Right atrium auricular region (tissue), 2 donors: ENCODE results near the gene EPB41. TPM values are rescaled to one million over a fixed set of nuclear protein-coding genes. Genes with fewer than 3 reads are reported as not detected.
"Not testable (repeated sequence)": the region's sequence is repeated elsewhere in the genome, so short reads cannot be mapped to it uniquely, and the experiment has no call there.

Source experiments
- DNase-seq: peaks from one replicate; pipeline ENCODE4 v3.0.0-alpha.2; 2019; ENCODE audit warnings: low spot score
- H3K27ac ChIP-seq, 2 donors: fragments of 200-600 bp; sonication (generic); 1 replicate in 1 of 2; 2 replicates in 1 of 2; pipeline ENCODE4 v1.5.1; 2016 to 2019
- H3K27me3 ChIP-seq, 2 donors: fragments of 200-600 bp; sonication (generic); one replicate each; pipeline versions ENCODE4 v1.5.1 to v1.6.0; 2017 to 2019
- H3K36me3 ChIP-seq: fragments of 200-600 bp; sonication (generic); one replicate; pipeline ENCODE4 v1.5.1; 2016
- H3K4me1 ChIP-seq, 2 donors: fragments of 200-600 bp; sonication (generic); one replicate each; pipeline versions ENCODE4 v1.5.1 to v1.6.0; 2017 to 2019
- H3K4me3 ChIP-seq, 2 donors: fragments of 200-600 bp; sonication (generic); 1 replicate in 1 of 2; 2 replicates in 1 of 2; pipeline ENCODE4 v1.5.1; 2017 to 2019; ENCODE audit warnings: mild to moderate bottlenecking in 1 of 2, moderate library complexity in 1 of 2
- H3K9me3 ChIP-seq, 2 donors: fragments of 200-600 bp; sonication (generic); one replicate each; pipeline ENCODE4 v1.5.1; 2019
- total RNA-seq, 2 donors: library from RNA; depleted of rRNA; stranded (reverse); fragments of >200 nt; gene quantifications; one replicate each; pipeline ENCODE4 v1.1.0, GENCODE V29; 2016
- TF ChIP-seq, protein P1 (sequence below), 2 donors: fragments of 200-600 bp; sonication (generic); IDR thresholded peaks; one replicate each; pipeline ENCODE4 v1.5.1; 2019; ENCODE audit warnings: antibody characterized with exemption in 2 of 2

Gene EPB41
- total RNA-seq, 2 donors from 2014 or later = 19.1 to 25.4 TPM

DNA sequence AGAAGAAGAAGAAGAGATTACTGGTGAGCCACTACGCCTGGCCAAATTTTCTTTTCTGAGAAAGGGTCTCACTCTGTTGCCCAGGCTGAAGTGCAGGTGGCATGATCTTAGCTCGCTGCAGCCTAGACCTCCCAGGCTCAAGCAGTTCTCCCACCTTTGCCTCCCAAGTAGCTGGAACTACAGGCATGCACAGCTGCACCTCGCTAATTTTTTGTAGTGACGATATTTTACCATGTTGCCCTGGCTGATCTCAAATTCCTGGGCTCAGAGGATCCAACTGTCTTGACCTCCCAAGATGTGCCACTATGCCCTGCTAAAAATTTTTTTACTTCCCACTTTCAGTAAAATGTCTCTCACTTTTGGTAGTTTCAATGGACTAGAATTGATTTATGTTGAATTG lies 184.9 kb downstream of the EPB41 start:
- Histone ChIP-seq H3K4me3 (no peak overlapping the region), H3K27ac (no peak overlapping the region), H3K9me3 (no peaks in the 10 kb centered on the region), H3K36me3 (no peaks in the 10 kb centered on the region), H3K27me3 (no peaks in the 10 kb centered on the region), H3K4me1 (no peaks in the 10 kb centered on the region)
- TF ChIP-seq, protein P1, sequence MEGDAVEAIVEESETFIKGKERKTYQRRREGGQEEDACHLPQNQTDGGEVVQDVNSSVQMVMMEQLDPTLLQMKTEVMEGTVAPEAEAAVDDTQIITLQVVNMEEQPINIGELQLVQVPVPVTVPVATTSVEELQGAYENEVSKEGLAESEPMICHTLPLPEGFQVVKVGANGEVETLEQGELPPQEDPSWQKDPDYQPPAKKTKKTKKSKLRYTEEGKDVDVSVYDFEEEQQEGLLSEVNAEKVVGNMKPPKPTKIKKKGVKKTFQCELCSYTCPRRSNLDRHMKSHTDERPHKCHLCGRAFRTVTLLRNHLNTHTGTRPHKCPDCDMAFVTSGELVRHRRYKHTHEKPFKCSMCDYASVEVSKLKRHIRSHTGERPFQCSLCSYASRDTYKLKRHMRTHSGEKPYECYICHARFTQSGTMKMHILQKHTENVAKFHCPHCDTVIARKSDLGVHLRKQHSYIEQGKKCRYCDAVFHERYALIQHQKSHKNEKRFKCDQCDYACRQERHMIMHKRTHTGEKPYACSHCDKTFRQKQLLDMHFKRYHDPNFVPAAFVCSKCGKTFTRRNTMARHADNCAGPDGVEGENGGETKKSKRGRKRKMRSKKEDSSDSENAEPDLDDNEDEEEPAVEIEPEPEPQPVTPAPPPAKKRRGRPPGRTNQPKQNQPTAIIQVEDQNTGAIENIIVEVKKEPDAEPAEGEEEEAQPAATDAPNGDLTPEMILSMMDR (IDR thresholded peaks at IDR 0.05) = no peak
- DNase-seq = no peak

DNA sequence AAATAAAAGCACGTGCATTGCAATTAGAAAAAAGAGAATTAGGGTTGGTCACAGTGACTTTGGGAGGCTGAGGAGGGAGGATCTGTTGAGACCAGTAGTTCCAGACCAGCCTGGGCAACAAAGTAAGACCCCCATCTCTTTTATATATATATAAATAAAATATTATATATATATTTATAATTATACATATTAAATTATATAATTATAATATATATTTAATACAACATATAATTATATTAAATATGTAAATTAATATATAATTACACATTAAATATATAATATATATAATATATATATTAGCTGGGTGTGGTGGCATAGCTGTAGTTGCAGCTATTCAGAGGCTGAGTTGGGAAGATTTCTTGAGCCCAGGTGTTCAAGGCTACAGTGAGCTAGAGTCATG lies 186.1 kb downstream of the EPB41 start:
- no peaks in the 10 kb centered on the region for H3K36me3 ChIP-seq
- no peaks in the 10 kb centered on the region for H3K9me3 ChIP-seq
- no peak for DNase-seq
- H3K27ac ChIP-seq = no peak overlapping the region
- H3K27me3 ChIP-seq = no peaks in the 10 kb centered on the region
- no peaks in the 10 kb centered on the region for H3K4me1 ChIP-seq
- TF ChIP-seq, protein P1 (IDR thresholded peaks at IDR 0.05) = no peak
- no peak overlapping the region for H3K4me3 ChIP-seq

DNA sequence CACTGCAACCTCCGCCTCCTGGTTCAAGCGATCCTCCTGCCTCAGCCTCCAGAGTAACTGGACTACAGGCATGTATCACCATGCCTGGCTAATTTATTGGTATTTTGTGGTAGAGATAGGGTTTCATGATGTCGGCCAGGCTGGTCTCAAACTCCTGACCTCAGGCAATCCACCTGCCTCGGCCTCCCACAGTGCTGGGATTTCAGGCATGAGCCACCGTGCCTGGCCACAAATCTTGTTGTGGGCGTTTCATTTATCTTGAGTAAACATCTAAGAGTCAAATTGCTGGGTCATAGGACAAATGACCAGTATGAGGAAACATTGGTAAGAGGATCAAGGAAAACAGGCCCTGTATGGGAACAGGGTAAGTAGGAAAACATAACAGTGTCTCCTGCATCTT lies 191.5 kb downstream of the EPB41 start:
- Histone ChIP-seq H3K27ac (no peak overlapping the region), H3K4me3 (no peak overlapping the region), H3K9me3 (no peaks in the 10 kb centered on the region), H3K27me3 (no peaks in the 10 kb centered on the region), H3K4me1 (no peaks in the 10 kb centered on the region), H3K36me3 (peaks cover 8% of the 10 kb centered on the region)
- DNase-seq = no peak
- TF ChIP-seq, protein P1 (IDR thresholded peaks at IDR 0.05) = no peak

DNA sequence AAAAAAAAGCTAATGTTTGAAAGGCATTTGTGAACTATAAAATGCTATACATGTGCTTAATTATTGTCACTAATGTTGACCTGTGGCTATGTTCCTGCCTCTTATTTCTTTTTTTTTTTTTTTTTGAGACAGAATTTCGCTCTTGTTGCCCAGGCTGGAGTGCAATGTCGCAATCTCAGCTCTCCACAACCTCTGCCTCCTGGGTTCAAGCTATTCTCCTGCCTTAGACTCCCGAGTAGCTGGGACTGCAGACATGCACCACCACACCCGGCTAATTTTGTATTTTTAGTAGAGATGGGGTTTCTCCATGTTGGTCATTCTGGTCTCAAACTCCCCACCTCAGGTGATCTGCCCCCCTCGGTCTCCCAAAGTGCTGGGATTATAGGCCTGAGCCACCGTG lies 193.7 kb downstream of the EPB41 start:
- not testable (repeated sequence) for H3K4me1 ChIP-seq, H3K4me3 ChIP-seq, DNase-seq, H3K27me3 ChIP-seq, H3K9me3 ChIP-seq, H3K27ac ChIP-seq
- H3K36me3 ChIP-seq = peaks cover 12% of the 10 kb centered on the region

DNA sequence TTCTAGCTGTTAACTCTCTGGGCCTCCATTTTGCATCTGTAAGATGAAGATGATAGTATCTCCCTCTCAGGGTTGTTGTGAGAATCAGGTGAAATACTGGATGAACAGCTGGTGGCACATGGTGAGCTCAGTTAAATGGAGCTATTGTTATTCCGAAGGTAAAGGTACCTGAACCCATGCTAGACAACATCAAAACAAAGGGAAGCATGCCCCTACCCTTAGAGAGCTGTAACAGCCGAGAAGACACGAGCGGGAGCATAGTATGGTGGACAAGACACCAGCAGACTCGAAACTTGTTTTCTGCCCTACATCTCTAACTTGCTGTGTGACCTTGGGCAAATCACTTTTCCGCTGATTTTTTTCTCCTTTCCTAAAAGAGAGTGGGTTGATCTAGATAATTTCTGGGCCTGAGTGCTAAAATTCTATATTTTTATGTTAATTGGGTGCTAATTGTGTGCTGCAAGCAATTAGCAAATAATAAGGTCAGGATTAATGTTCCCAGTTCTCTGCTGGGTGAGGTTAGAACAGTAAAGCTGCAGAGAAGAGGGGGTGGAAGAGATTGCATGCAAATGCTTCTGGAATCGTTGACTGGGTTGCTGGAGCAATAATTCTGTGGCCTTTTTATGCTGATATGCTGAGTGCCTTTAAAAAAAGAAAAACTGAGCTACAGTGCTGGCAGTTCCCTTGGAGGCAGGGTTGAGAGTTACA lies 198.5 kb downstream of the EPB41 start:
- Histone ChIP-seq H3K4me3 (no peak overlapping the region), H3K36me3 (peaks cover 18% of the 10 kb centered on the region), H3K9me3 (no peaks in the 10 kb centered on the region), H3K4me1 (no peaks in the 10 kb centered on the region), H3K27ac (no peak overlapping the region), H3K27me3 (no peaks in the 10 kb centered on the region)
- TF ChIP-seq, protein P1 (IDR thresholded peaks at IDR 0.05) = no peak
- DNase-seq = no peak

DNA sequence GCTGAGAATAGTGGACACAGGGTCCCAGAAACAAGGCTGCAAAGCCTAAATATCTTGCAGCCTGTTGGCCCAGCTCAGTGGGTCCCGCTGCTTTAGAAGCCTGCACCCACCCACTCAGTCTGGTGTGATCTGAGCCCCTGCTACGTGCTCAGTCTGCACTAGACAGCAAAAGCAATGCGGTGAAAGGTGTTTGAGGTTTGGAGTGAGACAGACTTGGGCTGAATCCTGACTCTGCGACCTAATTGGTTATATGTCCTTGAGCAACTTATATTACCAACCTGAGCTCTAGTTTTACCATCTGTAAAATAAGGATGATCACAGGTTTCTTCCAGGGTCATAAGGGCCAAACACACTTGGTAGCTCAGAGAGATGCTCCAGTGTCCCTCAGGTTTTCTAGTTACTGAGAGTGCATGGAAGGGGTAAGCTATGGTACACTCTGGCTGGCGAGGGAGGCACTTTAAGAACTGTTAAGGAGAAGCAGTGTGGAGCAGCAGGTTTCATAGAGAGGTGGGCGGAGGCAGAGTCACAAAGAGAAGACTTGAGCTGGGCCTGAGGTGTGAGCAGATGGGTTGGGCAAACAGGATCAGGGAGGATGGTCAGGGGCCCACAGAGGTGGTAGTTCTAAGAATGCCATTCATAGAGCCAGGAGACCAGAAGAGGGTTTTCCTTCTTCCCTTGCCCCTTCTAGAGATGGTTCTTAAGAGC lies 199.2 kb downstream of the EPB41 start:
- H3K4me1 ChIP-seq = no peaks in the 10 kb centered on the region
- no peak for DNase-seq
- no peak overlapping the region for H3K27ac ChIP-seq
- TF ChIP-seq, protein P1 (IDR thresholded peaks at IDR 0.05) = no peak
- no peaks in the 10 kb centered on the region for H3K27me3 ChIP-seq
- H3K4me3 ChIP-seq = no peak overlapping the region
- H3K9me3 ChIP-seq = no peaks in the 10 kb centered on the region
- H3K36me3 ChIP-seq = peaks cover 18% of the 10 kb centered on the region
